KBM-7 (cell line): ENCODE results near the gene GRK3.

Experiments
- DNase-seq: peaks from one replicate; pipeline ENCODE4 v3.0.0-alpha.2; 2015
- in situ Hi-C: fragments of 300-500 bp; cut with MboI; formaldehyde crosslinking; loops from 2 replicates; pipeline ENCODE4 v1.14.3; 2020; ENCODE audit warnings: low sequenced_read_pairs, low pct_unique_long_range_greater_than_20kb, mixed read lengths

GRK3 gene

GRCh38 chr22:25742918-25743708, 178.6 kb downstream of the GRK3 start:
- no peak for DNase-seq
- in situ Hi-C loops: no loop called here

- in situ Hi-C loops: no loop called here
- no peak for DNase-seq
Observed at GRCh38 chr22:25744694-25745093, 180.2 kb downstream of the GRK3 start.

GRCh38 chr22:25745341-25746011, 181.0 kb downstream of the GRK3 start:
- in situ Hi-C loops: no loop called here

GRCh38 chr22:25746012-25746373, 181.5 kb downstream of the GRK3 start:
- DNase-seq: no peak
- in situ Hi-C loops: no loop called here

More at GRCh38 chr22:25745341-25746011, 181.0 kb downstream of the GRK3 start:
- DNase-seq: no peak

- in situ Hi-C loops: no loop called here
- no peak for DNase-seq
Observed at GRCh38 chr22:25747245-25747944, 182.9 kb downstream of the GRK3 start.

- in situ Hi-C loops: no loop called here
Observed at GRCh38 chr22:25748140-25748539, 183.7 kb downstream of the GRK3 start.

GRCh38 chr22:25748704-25749103, 184.2 kb downstream of the GRK3 start:
- in situ Hi-C loops: no loop called here
- no peak for DNase-seq

More at GRCh38 chr22:25748140-25748539, 183.7 kb downstream of the GRK3 start:
- no peak for DNase-seq

- in situ Hi-C loops: no loop called here
- DNase-seq: no peak
Observed at GRCh38 chr22:25749420-25750169, 185.1 kb downstream of the GRK3 start.

- no peak for DNase-seq
- in situ Hi-C loops: no loop called here
Observed at GRCh38 chr22:25750569-25751173, 186.2 kb downstream of the GRK3 start.

- DNase-seq: no peak
- in situ Hi-C loops: no loop called here
Observed at GRCh38 chr22:25751174-25751581, 186.7 kb downstream of the GRK3 start.

- in situ Hi-C loops: no loop called here
- DNase-seq: no peak
Observed at GRCh38 chr22:25752615-25753214, 188.2 kb downstream of the GRK3 start.

- DNase-seq: no peak
- in situ Hi-C loops: no loop called here
Observed at GRCh38 chr22:25753252-25753651, 188.8 kb downstream of the GRK3 start.

- in situ Hi-C loops: no loop called here
- DNase-seq: no peak
Observed at GRCh38 chr22:25754527-25755202, 190.2 kb downstream of the GRK3 start.

- DNase-seq: no peak
- in situ Hi-C loops: no loop called here
Observed at GRCh38 chr22:25757686-25758085, 193.2 kb downstream of the GRK3 start.

GRCh38 chr22:25758316-25758715, 193.8 kb downstream of the GRK3 start:
- DNase-seq: no peak
- in situ Hi-C loops: no loop called here

GRCh38 chr22:25759825-25760231, 195.4 kb downstream of the GRK3 start:
- in situ Hi-C loops: no loop called here
- peak; percentile 63 for DNase-seq

GRCh38 chr22:25760294-25760693, 195.8 kb downstream of the GRK3 start:
- DNase-seq: no peak
- in situ Hi-C loops: no loop called here
